ENCODE data around the gene CLCN7. TPM values are rescaled to one million over a fixed set of nuclear protein-coding genes. Genes with fewer than 3 reads are reported as not detected.

Gene CLCN7
- total and polyA plus RNA-seq, 9 of the 15 experiments (the other 6 are each of a cell fraction or from before 2014, with no cell fraction given) = 0.06 to 126 (median 18.7) TPM

- TF ChIP-seq ZNF12 (CRISPR knock-in tag; IDR thresholded peaks at IDR 0.05) (no peak), NCOA2 (IDR thresholded peaks at IDR 0.05; ENCODE audit: partially characterized antibody in 2 of 2) (no peak), SAP30 (IDR thresholded peaks at IDR 0.05; ENCODE audit: borderline replicate concordance, insufficient read depth, low read depth, low read length, poor library complexity, severe bottlenecking) (no peak), RFX5 (IDR thresholded peaks at IDR 0.05; ENCODE audit: low read depth, low read length) (no peak)
Measured at GRCh38 chr16:1430214-1430758, 44.5 kb downstream of the CLCN7 start (continued).

GRCh38 chr16:1429631-1430030, 45.2 kb downstream of the CLCN7 start:
- H3K27ac ChIP-seq (ENCODE audit: extremely low read depth, low read depth, low read length) = no peak overlapping the region
- 74% methylated on average over 12 of the region's 13 CpGs for WGBS (ENCODE audit: insufficient coverage, low coverage, missing lambda C conversion rate)
- peaks cover 0 to 15% of the 10 kb centered on the region in 2 experiments; a peak in 2 of 5 replicates for H3K27me3 ChIP-seq (ENCODE audit: control insufficient read depth in 2 of 2, insufficient read depth in 2 of 2, low read length in 2 of 2)
- FAIRE-seq (no peak), DNase-seq (ENCODE audit: extremely low read depth in 1 of 4, low spot score in 3 of 4) (no peak), ATAC-seq (no peak)
- H3K4me2 ChIP-seq (ENCODE audit: insufficient read depth, low read length) = no peak overlapping the region
- H3K4me1 ChIP-seq (replicated peaks in 1 of 2; ENCODE audit: control insufficient read depth in 2 of 2, insufficient read depth in 2 of 2, low read length in 2 of 2) = peaks cover 0 to 89% of the 10 kb centered on the region in 2 experiments; a peak in 2 of 5 replicates
- no peaks in the 10 kb centered on the region for H3K36me3 ChIP-seq (ENCODE audit: control insufficient read depth, insufficient read depth, low read length)
- in situ Hi-C loops (cut with MboI) = no loop called here
- H3K79me2 ChIP-seq (ENCODE audit: control insufficient read depth, insufficient read depth, low read length) = no peaks in the 10 kb centered on the region
- ChIA-PET POLR2A (interaction anchor here (1.5 kb wide), 1 partner anchor 9 kb away, joined by 6 read pairs; the partner anchor contains the start of gene UQCC4), CTCF (ENCODE audit: low intra/inter-chr PET ratio) (no interaction called here)
- intact Hi-C loops (cut with micrococcal nuclease) = no loop called here
- TF ChIP-seq CUX1 (CRISPR knock-in tag; IDR thresholded peaks at IDR 0.05) (no peak), PHB2 (IDR thresholded peaks at IDR 0.05; ENCODE audit: low read depth) (no peak)
- H2AFZ ChIP-seq (ENCODE audit: low read depth, low read length) = no peak overlapping the region
- no peaks in the 10 kb centered on the region for H4K20me1 ChIP-seq (replicated peaks; ENCODE audit: control insufficient read depth, insufficient read depth, low read length)
- H3K9me1 ChIP-seq (ENCODE audit: control insufficient read depth, insufficient read depth, low read length) = no peaks in the 10 kb centered on the region
- H3K4me3 ChIP-seq = no peak overlapping the region
- BruUV-seq (replicated peaks) = no TSS peak
- H3K9me3 ChIP-seq (replicated peaks; ENCODE audit: control insufficient read depth, insufficient read depth, low read depth, low read length) = no peaks in the 10 kb centered on the region
- H3K9ac ChIP-seq (ENCODE audit: insufficient read depth in 1 of 2, low read depth in 2 of 2, low read length in 2 of 2) = peak overlapping the region in 1 of 2 experiments; percentile 58; a peak in 2 of 4 replicates

Measured in K562 (cell line).